ENCODE results near the gene TBCD.

Gene TBCD

GRCh38 chr17:82791532-82791931 lies 39.7 kb downstream of the TBCD start:
- no peak for DNase-seq (ENCODE audit: low read depth)

DNA sequence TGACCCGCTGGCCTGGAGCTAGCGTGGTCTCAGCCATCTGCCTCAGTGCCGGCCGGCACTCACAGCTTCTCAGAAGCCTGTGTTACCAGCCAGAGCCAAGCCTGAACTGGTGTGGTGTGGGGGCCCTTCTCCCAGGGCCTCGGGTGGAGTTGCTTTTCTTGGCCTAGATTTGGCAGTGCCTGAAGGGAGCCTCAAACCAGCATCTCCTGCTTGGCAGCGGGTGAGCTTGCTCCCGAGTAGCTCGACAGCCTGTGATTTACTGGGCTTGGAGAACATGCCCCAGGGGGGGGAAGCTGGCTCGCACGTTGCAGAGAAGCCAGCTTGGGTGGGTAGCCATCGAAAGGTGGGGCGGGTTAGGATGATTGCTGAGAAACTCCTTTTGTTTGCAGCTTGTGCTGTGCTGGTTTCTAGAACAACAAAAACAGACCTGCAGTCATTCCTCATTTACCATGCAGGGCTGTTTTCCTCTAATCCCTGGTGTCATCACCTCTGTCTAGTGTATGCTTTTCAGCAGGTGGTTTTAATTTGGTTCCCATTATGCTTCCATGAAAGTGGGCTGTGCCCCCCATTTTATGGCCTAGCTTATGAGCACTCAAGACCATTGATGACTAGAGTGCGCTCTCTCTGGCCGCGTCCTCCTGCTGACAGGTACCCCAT lies 42.2 kb downstream of the TBCD start:
- DNase-seq (ENCODE audit: low read depth) = no peak

DNA sequence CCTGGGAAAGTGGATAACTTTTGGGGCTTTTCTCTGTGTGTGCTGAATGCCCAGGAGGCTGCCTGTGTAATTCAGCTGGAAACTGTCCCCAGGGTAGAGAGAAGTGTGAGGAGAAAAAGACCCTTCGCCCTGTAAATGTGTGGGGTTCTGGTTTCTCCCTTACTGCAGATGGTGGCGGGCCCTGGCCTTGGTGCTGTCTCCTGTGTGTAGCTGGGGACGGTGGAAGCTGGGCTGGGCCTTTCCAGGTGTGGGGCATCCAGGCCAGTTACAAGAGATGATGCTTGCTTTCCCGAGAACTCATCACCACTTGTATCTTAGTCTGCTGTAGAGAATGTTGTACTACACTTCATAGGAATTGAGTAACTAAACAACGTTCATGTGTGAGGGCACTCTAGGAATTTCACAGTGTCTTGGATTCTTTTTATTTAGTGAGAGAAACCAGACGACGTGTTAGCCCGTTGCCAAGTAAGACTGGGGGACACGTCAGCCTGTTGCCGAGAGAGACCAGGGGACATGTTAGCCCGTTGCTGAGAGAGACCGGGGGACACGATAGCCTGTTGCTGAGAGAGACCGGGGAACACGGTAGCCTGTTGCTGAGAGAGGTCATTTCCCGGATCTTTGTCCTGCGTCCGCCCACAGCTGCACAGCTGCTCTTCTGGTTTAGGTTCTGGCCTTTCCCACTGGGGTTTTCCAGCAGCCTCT lies 43.1 kb downstream of the TBCD start:
- DNase-seq (ENCODE audit: low read depth) = no peak

DNA sequence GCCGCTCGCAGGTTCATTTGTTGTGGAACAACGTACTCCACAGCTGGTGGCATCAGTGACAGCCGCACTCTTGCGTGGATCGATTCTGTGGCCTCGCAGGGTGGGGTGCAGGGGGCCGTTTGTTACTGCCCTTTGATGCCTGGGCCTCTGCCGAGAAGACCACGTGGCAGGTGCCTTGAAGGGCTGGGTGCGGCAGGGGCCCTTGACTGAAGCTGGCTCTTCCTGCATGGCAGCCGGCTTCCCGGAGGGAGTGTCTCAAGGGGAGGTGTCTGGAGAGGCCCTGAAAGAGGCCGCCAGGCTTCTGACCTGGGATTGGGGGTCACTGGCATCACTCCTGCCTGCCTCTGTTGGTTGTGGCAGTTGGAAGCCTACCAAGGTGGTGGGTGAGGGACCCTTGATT lies 43.8 kb downstream of the TBCD start:
- DNase-seq (ENCODE audit: low read depth) = no peak

GRCh38 chr17:82797061-82797460 lies 45.2 kb downstream of the TBCD start:
- no peak for DNase-seq (ENCODE audit: low read depth)

- DNase-seq (ENCODE audit: low read depth) = no peak
Measured at GRCh38 chr17:82798752-82799151, 46.9 kb downstream of the TBCD start.

DNA sequence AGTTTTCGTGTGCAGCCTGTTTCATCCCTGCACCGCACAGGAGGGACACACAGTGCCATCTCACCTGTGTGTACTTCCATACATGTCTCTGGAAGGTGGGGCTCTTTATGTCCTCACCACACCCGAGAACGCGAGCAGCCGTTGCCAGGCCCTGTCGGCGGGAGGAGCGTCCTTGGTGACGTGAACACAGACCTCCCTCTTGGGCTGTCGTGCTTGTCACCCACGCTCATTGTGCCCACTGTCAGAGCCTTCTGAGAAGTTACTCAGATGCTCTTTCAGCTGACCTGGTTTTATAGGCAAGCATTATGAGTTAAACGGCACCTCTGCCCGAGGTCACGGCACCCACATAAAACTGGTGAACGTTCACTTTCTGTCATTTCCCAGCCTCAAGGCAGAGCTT lies 47.7 kb downstream of the TBCD start:
- DNase-seq (ENCODE audit: low read depth) = no peak

DNA sequence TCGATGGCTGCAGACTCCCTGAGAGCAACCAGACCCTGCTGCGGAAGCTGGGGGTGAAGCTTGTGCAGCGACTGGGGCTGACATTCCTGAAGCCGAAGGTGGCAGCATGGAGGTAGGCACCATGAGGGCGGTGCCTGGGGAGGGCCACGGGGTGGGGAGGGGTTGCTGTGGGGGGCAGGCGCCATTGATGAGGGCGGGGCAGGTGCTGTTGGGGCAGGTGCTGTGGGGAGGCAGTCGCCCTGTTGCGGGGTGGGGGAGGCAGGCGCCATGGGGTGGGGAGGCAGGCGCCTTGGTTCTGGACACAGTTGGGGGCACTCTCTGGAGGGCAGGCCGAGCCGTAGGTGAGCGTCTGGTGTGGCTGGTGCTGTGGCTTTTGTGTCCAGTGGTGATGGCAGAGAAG lies 49.0 kb downstream of the TBCD start:
- DNase-seq (ENCODE audit: low read depth) = no peak

DNA sequence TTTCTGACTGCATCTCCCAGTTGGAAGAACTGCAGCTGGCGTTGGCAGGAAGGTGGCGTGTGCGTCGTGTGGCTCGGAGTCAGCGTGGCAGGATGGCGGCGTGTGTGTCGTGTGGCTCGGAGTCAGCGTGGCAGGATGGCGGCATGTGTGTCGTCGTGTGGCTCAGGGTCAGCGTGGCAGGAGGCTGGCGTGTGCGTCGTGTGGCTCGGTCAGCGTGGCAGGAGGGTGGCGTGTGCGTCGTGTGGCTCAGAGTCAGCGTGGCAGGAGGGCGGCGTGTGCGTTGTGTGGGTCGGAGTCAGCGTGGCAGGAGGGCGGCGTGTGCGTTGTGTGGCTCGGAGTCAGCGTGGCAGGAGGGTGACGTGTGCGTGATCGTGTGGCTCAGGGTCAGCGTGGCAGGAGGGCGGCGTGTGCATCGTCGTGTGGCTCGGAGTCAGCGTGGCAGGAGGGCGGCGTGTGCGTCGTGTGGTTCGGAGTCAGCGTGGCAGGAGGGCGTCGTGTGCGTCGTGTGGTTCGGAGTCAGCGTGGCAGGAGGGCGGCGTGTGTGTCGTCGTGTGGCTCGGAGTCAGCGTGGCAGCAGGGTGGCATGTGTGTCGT lies 49.6 kb downstream of the TBCD start:
- no peak for DNase-seq (ENCODE audit: low read depth)

DNA sequence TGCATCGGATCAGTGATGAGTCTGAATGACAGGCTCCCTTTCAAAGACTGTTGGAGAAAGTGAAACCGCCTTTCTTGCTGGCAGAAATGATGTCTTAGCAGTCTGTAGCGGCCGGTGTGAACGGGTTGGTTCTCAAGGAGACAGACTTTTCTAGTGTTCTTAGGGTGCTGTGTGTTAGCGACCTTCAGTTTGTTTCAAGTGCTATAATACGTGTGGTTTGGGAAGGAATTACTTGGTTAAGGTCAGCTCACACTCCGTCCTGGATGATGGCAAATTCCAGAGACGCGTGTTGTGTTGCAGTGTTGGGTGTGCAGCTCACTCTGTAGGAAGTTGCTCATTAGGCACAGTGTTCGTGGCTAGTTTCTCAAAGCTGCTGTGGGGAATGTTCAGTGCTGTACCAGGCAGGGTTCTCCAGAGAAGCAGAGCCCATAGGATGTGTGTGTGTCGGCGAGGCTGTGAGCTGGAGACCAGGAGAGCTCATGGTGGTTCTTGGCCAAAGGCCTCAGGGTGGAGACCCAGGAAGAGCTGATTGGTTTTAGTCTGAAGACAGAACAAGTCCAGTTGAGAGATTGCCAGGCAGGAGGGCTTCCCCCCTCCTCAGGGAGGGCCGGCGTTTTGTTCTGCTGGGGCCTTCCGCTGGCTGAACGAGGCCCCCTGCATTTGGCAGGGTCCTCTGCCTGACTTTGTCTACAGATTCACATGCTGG lies 50.4 kb downstream of the TBCD start:
- no peak for DNase-seq (ENCODE audit: low read depth)

DNA sequence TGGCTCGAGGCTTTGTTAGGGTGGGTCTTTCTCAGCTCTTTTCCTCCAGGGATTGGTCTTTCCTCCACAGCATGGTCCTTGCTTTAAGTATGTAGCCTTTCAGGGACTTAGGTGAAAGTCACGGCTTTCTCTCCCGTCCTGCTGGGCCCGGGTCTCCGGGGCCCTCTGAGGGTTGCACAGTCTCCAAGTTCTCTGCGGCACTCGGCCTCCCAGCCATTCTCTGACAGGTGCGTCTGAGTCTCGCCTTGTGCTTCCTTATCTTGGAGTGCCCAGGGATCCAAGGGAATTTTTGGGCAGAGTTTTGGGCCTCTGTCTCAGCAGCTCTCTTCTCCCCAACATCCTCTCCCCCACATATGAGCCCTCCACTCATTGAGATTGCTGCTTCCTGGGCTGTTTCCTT lies 51.3 kb downstream of the TBCD start:
- DNase-seq (ENCODE audit: low read depth) = no peak

GRCh38 chr17:82803606-82804005 lies 51.7 kb downstream of the TBCD start:
- DNase-seq (ENCODE audit: low read depth) = no peak

- no peak for DNase-seq (ENCODE audit: low read depth)
Measured at GRCh38 chr17:82804442-82805191, 52.8 kb downstream of the TBCD start.

GRCh38 chr17:82805254-82805653 lies 53.4 kb downstream of the TBCD start:
- no peak for DNase-seq (ENCODE audit: low read depth)

- no peak for DNase-seq (ENCODE audit: low read depth)
Measured at GRCh38 chr17:82805823-82806222, 54.0 kb downstream of the TBCD start.

- no peak for DNase-seq (ENCODE audit: low read depth)
Measured at GRCh38 chr17:82806645-82807044, 54.8 kb downstream of the TBCD start.

GRCh38 chr17:82807101-82807500 lies 55.2 kb downstream of the TBCD start:
- no peak for DNase-seq (ENCODE audit: low read depth)

GRCh38 chr17:82807562-82807961 lies 55.7 kb downstream of the TBCD start:
- no peak for DNase-seq (ENCODE audit: low read depth)

- DNase-seq (ENCODE audit: low read depth) = no peak
Measured at GRCh38 chr17:82808006-82808405, 56.1 kb downstream of the TBCD start.

- DNase-seq (ENCODE audit: low read depth) = no peak
Measured at GRCh38 chr17:82808921-82809905, 57.3 kb downstream of the TBCD start.
